ENCODE data around the gene PCK1.

DNA sequence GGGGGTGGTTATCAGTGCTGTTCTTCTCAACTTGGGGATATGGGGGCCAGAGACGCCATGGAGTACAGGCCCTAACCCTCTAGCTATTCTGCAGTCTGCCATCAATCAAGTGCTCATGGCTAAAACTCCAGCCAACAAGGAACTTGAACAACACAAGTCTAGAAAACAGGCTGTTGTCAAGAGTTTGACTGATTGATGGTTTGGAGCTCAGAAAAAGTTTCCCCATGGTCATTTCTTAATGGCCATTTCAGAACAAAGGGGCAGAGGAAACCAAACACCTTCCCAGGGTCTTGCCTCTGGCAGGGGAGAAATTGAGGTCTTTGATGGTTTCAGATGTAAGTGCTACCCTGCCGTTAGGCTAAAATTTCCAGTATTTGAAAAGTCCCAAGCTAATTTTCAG, 15.1 kb downstream of the PCK1 start:
- TF ChIP-seq, protein P1, sequence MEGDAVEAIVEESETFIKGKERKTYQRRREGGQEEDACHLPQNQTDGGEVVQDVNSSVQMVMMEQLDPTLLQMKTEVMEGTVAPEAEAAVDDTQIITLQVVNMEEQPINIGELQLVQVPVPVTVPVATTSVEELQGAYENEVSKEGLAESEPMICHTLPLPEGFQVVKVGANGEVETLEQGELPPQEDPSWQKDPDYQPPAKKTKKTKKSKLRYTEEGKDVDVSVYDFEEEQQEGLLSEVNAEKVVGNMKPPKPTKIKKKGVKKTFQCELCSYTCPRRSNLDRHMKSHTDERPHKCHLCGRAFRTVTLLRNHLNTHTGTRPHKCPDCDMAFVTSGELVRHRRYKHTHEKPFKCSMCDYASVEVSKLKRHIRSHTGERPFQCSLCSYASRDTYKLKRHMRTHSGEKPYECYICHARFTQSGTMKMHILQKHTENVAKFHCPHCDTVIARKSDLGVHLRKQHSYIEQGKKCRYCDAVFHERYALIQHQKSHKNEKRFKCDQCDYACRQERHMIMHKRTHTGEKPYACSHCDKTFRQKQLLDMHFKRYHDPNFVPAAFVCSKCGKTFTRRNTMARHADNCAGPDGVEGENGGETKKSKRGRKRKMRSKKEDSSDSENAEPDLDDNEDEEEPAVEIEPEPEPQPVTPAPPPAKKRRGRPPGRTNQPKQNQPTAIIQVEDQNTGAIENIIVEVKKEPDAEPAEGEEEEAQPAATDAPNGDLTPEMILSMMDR (IDR thresholded peaks at IDR 0.05), result no peak
- no peak for TF ChIP-seq POLR2AphosphoS5 (IDR thresholded peaks at IDR 0.05)

Measured in stomach (tissue), 4 donors.